ENCODE data around the gene CXCR3.

The CXCR3 gene

DNA sequence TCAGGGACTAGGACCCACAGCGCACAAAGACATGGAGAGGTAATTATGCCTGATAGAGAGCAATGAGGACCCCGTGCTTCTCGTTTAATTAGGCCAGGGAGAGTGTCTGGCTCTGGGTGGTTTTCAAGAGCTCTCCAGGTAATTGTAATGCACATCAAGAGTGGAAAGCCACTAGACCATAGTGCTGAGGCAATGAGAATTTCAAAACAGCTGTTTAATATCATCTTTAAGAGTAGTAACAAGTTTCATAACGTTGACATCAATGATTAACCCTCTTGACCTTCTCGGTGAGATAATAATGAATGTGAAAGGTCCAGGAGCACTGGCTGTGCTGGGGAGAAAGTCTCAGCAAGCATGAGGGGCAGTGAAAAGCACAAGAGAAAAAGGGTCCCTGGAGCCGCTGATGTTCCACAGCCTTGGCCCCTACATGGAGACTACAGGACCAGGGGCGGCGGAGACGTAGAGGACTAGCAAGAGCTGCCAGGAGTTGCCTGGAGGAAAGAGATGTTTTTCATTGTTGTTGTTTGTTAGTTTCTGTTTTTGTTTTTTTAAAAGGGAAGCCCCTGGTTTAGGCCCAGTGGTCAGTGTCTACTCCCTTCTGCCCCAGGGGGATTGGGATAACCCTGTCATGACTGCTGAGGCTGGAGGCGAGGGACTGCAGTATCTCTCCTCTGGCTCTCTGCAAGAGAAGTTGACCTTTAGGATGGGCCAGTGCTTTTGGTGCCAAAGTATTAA lies 14.8 kb upstream of the CXCR3 start:
- no peak for ATAC-seq
- TF ChIP-seq, protein P1, sequence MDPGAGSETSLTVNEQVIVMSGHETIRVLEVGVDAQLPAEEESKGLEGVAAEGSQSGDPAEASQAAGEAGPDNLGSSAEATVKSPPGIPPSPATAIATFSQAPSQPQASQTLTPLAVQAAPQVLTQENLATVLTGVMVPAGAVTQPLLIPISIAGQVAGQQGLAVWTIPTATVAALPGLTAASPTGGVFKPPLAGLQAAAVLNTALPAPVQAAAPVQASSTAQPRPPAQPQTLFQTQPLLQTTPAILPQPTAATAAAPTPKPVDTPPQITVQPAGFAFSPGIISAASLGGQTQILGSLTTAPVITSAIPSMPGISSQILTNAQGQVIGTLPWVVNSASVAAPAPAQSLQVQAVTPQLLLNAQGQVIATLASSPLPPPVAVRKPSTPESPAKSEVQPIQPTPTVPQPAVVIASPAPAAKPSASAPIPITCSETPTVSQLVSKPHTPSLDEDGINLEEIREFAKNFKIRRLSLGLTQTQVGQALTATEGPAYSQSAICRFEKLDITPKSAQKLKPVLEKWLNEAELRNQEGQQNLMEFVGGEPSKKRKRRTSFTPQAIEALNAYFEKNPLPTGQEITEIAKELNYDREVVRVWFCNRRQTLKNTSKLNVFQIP (CRISPR knock-in tag; IDR thresholded peaks at IDR 0.05; ENCODE audit: borderline replicate concordance, low read depth) = no peak
- TF ChIP-seq, protein P2, sequence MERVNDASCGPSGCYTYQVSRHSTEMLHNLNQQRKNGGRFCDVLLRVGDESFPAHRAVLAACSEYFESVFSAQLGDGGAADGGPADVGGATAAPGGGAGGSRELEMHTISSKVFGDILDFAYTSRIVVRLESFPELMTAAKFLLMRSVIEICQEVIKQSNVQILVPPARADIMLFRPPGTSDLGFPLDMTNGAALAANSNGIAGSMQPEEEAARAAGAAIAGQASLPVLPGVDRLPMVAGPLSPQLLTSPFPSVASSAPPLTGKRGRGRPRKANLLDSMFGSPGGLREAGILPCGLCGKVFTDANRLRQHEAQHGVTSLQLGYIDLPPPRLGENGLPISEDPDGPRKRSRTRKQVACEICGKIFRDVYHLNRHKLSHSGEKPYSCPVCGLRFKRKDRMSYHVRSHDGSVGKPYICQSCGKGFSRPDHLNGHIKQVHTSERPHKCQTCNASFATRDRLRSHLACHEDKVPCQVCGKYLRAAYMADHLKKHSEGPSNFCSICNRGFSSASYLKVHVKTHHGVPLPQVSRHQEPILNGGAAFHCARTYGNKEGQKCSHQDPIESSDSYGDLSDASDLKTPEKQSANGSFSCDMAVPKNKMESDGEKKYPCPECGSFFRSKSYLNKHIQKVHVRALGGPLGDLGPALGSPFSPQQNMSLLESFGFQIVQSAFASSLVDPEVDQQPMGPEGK (CRISPR knock-in tag; IDR thresholded peaks at IDR 0.05; ENCODE audit: borderline replicate concordance) = no peak
- TF ChIP-seq ARNTL (CRISPR knock-in tag; IDR thresholded peaks at IDR 0.05; ENCODE audit: borderline replicate concordance, low read depth) (no peak), ISL1 (CRISPR knock-in tag; IDR thresholded peaks at IDR 0.05) (no peak), ZFP30 (CRISPR knock-in tag; IDR thresholded peaks at IDR 0.05) (no peak), ZC3H10 (CRISPR knock-in tag; IDR thresholded peaks at IDR 0.05) (no peak), BACH2 (CRISPR knock-in tag; IDR thresholded peaks at IDR 0.05; ENCODE audit: borderline replicate concordance) (no peak), ZNF565 (CRISPR knock-in tag; conservative IDR thresholded peaks at IDR 0.05; ENCODE audit: low read depth) (no peak), ESRRG (CRISPR knock-in tag; IDR thresholded peaks at IDR 0.05) (no peak), OSR1 (CRISPR knock-in tag; IDR thresholded peaks at IDR 0.05) (no peak), CSDC2 (CRISPR knock-in tag; IDR thresholded peaks at IDR 0.05) (no peak), ZFP3 (CRISPR knock-in tag; IDR thresholded peaks at IDR 0.05) (no peak), SNAI2 (CRISPR knock-in tag; IDR thresholded peaks at IDR 0.05) (no peak), RARB (CRISPR knock-in tag; IDR thresholded peaks at IDR 0.05) (no peak), ZNF70 (CRISPR knock-in tag; IDR thresholded peaks at IDR 0.05) (no peak), TOX (CRISPR knock-in tag; IDR thresholded peaks at IDR 0.05; ENCODE audit: borderline replicate concordance) (no peak), TCF4 (CRISPR knock-in tag; IDR thresholded peaks at IDR 0.05; ENCODE audit: borderline replicate concordance) (no peak)
- TF ChIP-seq, protein P3, sequence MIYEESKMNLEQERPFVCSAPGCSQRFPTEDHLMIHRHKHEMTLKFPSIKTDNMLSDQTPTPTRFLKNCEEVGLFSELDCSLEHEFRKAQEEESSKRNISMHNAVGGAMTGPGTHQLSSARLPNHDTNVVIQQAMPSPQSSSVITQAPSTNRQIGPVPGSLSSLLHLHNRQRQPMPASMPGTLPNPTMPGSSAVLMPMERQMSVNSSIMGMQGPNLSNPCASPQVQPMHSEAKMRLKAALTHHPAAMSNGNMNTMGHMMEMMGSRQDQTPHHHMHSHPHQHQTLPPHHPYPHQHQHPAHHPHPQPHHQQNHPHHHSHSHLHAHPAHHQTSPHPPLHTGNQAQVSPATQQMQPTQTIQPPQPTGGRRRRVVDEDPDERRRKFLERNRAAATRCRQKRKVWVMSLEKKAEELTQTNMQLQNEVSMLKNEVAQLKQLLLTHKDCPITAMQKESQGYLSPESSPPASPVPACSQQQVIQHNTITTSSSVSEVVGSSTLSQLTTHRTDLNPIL (CRISPR knock-in tag; IDR thresholded peaks at IDR 0.05; ENCODE audit: low read depth) = no peak
- TF ChIP-seq, protein P4, sequence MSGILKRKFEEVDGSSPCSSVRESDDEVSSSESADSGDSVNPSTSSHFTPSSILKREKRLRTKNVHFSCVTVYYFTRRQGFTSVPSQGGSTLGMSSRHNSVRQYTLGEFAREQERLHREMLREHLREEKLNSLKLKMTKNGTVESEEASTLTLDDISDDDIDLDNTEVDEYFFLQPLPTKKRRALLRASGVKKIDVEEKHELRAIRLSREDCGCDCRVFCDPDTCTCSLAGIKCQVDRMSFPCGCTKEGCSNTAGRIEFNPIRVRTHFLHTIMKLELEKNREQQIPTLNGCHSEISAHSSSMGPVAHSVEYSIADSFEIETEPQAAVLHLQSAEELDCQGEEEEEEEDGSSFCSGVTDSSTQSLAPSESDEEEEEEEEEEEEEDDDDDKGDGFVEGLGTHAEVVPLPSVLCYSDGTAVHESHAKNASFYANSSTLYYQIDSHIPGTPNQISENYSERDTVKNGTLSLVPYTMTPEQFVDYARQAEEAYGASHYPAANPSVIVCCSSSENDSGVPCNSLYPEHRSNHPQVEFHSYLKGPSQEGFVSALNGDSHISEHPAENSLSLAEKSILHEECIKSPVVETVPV (CRISPR knock-in tag; IDR thresholded peaks at IDR 0.05) = no peak

DNA sequence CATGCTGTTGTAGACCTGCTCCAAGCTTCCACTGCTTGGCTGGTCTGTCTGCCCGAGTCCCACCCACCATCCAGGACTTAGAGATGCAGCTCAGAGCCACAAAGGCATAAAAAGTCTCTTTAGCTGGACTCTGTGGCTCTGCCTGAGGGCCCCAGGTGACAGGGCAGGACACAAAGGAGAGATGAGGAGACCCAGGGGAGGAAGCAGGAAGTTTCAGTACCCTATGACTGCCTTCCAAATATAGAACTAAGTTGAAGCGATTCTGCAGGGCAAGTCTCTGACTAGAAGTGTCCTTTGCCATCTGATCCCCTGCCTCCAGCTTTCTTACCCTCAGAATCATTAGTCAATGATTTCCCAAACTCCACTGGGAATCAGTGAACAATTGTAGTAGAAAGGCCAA lies 11.2 kb upstream of the CXCR3 start:
- TF ChIP-seq, protein P3 (CRISPR knock-in tag; IDR thresholded peaks at IDR 0.05; ENCODE audit: low read depth) = no peak
- TF ChIP-seq ZNF565 (CRISPR knock-in tag; conservative IDR thresholded peaks at IDR 0.05; ENCODE audit: low read depth) (no peak), ZC3H10 (CRISPR knock-in tag; IDR thresholded peaks at IDR 0.05) (no peak), TOX (CRISPR knock-in tag; IDR thresholded peaks at IDR 0.05; ENCODE audit: borderline replicate concordance) (no peak), ISL1 (CRISPR knock-in tag; IDR thresholded peaks at IDR 0.05) (no peak), TCF4 (CRISPR knock-in tag; IDR thresholded peaks at IDR 0.05; ENCODE audit: borderline replicate concordance) (no peak), ARNTL (CRISPR knock-in tag; IDR thresholded peaks at IDR 0.05; ENCODE audit: borderline replicate concordance, low read depth) (no peak)
- TF ChIP-seq, protein P5, sequence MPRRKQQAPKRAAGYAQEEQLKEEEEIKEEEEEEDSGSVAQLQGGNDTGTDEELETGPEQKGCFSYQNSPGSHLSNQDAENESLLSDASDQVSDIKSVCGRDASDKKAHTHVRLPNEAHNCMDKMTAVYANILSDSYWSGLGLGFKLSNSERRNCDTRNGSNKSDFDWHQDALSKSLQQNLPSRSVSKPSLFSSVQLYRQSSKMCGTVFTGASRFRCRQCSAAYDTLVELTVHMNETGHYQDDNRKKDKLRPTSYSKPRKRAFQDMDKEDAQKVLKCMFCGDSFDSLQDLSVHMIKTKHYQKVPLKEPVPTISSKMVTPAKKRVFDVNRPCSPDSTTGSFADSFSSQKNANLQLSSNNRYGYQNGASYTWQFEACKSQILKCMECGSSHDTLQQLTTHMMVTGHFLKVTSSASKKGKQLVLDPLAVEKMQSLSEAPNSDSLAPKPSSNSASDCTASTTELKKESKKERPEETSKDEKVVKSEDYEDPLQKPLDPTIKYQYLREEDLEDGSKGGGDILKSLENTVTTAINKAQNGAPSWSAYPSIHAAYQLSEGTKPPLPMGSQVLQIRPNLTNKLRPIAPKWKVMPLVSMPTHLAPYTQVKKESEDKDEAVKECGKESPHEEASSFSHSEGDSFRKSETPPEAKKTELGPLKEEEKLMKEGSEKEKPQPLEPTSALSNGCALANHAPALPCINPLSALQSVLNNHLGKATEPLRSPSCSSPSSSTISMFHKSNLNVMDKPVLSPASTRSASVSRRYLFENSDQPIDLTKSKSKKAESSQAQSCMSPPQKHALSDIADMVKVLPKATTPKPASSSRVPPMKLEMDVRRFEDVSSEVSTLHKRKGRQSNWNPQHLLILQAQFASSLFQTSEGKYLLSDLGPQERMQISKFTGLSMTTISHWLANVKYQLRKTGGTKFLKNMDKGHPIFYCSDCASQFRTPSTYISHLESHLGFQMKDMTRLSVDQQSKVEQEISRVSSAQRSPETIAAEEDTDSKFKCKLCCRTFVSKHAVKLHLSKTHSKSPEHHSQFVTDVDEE (CRISPR knock-in tag; IDR thresholded peaks at IDR 0.05) = no peak
- TF ChIP-seq, protein P4 (CRISPR knock-in tag; IDR thresholded peaks at IDR 0.05) = no peak
- ATAC-seq = no peak

Data from SK-N-SH treated with all-trans-retinoic acid at 6 μM for 48 hours (cell line).